Nephron (organoid): ENCODE results near the gene MAN2B1.

Experiments
- H3K27ac Mint-ChIP-seq, 3 experiments: 2 replicates each; pipeline ENCODE4 v1.8.0; 2020; ENCODE audit warnings: mixed read lengths in 3 of 3, mild to moderate bottlenecking in 2 of 3, moderate library complexity in 1 of 3
- H3K27me3 Mint-ChIP-seq: 2 replicates; pipeline ENCODE4 v1.8.0; 2021; ENCODE audit warnings: low read depth, mild to moderate bottlenecking, moderate library complexity, mixed read lengths
- H3K36me3 Mint-ChIP-seq: 2 replicates; pipeline ENCODE4 v1.8.0; 2020; ENCODE audit warnings: low read depth, mixed read lengths
- H3K4me1 Mint-ChIP-seq: 2 replicates; pipeline ENCODE4 v1.8.0; 2020; ENCODE audit warnings: mixed read lengths
- H3K4me3 Mint-ChIP-seq, 3 experiments: 2 replicates each; pipeline ENCODE4 v1.8.0; 2020; ENCODE audit warnings: mild to moderate bottlenecking in 3 of 3, mixed read lengths in 3 of 3, moderate library complexity in 2 of 3
- H3K9me3 Mint-ChIP-seq: 2 replicates; pipeline ENCODE4 v1.8.0; 2020; ENCODE audit warnings: mixed read lengths
- CTCF ChIP-seq, 3 experiments: fragments of 200-600 bp; sonication (generic); IDR thresholded peaks; one replicate each; pipeline ENCODE4 v1.5.0; 2021; ENCODE audit warnings: antibody characterized with exemption in 3 of 3; ENCODE audit not compliant: unreplicated experiment in 3 of 3

MAN2B1 gene

GRCh38 chr19:12675399-12675798, 8.9 kb upstream of the MAN2B1 start:
- Mint-ChIP-seq H3K27ac (no peak overlapping the region), H3K36me3 (peaks cover 42% of the 10 kb centered on the region), H3K27me3 (no peaks in the 10 kb centered on the region), H3K4me3 (no peak overlapping the region), H3K4me1 (no peaks in the 10 kb centered on the region), H3K9me3 (no peaks in the 10 kb centered on the region)
- no peak for TF ChIP-seq CTCF (IDR thresholded peaks at IDR 0.05; ENCODE audit: unreplicated experiment in 3 of 3)

- H3K27ac Mint-ChIP-seq = no peak overlapping the region
- H3K9me3 Mint-ChIP-seq = no peaks in the 10 kb centered on the region
- H3K4me1 Mint-ChIP-seq = peaks cover 14% of the 10 kb centered on the region
- H3K36me3 Mint-ChIP-seq = peaks cover 36% of the 10 kb centered on the region
- TF ChIP-seq CTCF (IDR thresholded peaks at IDR 0.05; ENCODE audit: unreplicated experiment in 3 of 3) = no peak
- H3K4me3 Mint-ChIP-seq = no peak overlapping the region
- no peaks in the 10 kb centered on the region for H3K27me3 Mint-ChIP-seq
Measured at GRCh38 chr19:12672744-12673143, 6.2 kb upstream of the MAN2B1 start.

- peaks cover 30% of the 10 kb centered on the region for H3K4me1 Mint-ChIP-seq
- no peak for TF ChIP-seq CTCF (IDR thresholded peaks at IDR 0.05; ENCODE audit: unreplicated experiment in 3 of 3)
- peak overlapping the region; percentile 97 to 99 (median 98) for H3K4me3 Mint-ChIP-seq
- peak overlapping the region; percentile 99 for H3K27ac Mint-ChIP-seq
- no peaks in the 10 kb centered on the region for H3K27me3 Mint-ChIP-seq
- H3K36me3 Mint-ChIP-seq = peaks cover 20% of the 10 kb centered on the region
- H3K9me3 Mint-ChIP-seq = no peaks in the 10 kb centered on the region
Measured at GRCh38 chr19:12670159-12670928, 3.8 kb upstream of the MAN2B1 start.

GRCh38 chr19:12669270-12670158, 3.0 kb upstream of the MAN2B1 start:
- H3K4me1 Mint-ChIP-seq = peaks cover 30% of the 10 kb centered on the region
- H3K27ac Mint-ChIP-seq = peak overlapping the region; percentile 99
- TF ChIP-seq CTCF (IDR thresholded peaks at IDR 0.05; ENCODE audit: unreplicated experiment in 3 of 3) = peak in 1 of 3 experiments; percentile 11
- no peaks in the 10 kb centered on the region for H3K9me3 Mint-ChIP-seq
- peak overlapping the region; percentile 97 to 99 (median 98) for H3K4me3 Mint-ChIP-seq
- no peaks in the 10 kb centered on the region for H3K27me3 Mint-ChIP-seq
- H3K36me3 Mint-ChIP-seq = peaks cover 13% of the 10 kb centered on the region

GRCh38 chr19:12668932-12669269, 2.4 kb upstream of the MAN2B1 start:
- Mint-ChIP-seq H3K27ac (peak overlapping the region; percentile 99), H3K36me3 (peaks cover 9% of the 10 kb centered on the region), H3K9me3 (no peaks in the 10 kb centered on the region), H3K27me3 (no peaks in the 10 kb centered on the region), H3K4me1 (peaks cover 30% of the 10 kb centered on the region), H3K4me3 (peak overlapping the region; percentile 97 to 99 (median 98))
- no peak for TF ChIP-seq CTCF (IDR thresholded peaks at IDR 0.05; ENCODE audit: unreplicated experiment in 3 of 3)
